Kidney epithelial cell (primary cell): ENCODE measurements around the gene PSD4. TPM values are rescaled to one million over a fixed set of nuclear protein-coding genes. Genes with fewer than 3 reads are reported as not detected.

ENCODE experiments used
- DNase-seq: peaks from one replicate; pipeline ENCODE4 v3.0.0-alpha.2; 2010; ENCODE audit warnings: low read depth
- H3K27me3 ChIP-seq: 2 replicates; pipeline ENCODE4 v1.6.0; 2011; ENCODE audit warnings: low read length; ENCODE audit not compliant: control insufficient read depth, insufficient read depth
- H3K36me3 ChIP-seq: 2 replicates; pipeline ENCODE4 v1.5.1; 2011; ENCODE audit warnings: low read length; ENCODE audit not compliant: control insufficient read depth, insufficient read depth
- H3K4me3 ChIP-seq: 2 replicates; pipeline ENCODE4 v1.5.1; 2011; ENCODE audit warnings: low read depth, mild to moderate bottlenecking, control low read depth, low read length
- total RNA-seq: library from RNA; depleted of rRNA; stranded (reverse); fragments of >200 nt; gene quantifications from 2 replicates; pipeline ENCODE4 v1.2.3, GENCODE V29; 2015
- TF ChIP-seq, protein P1 (sequence below): IDR thresholded peaks from 2 replicates; pipeline ENCODE4 v1.5.1; 2011; ENCODE audit warnings: mild to moderate bottlenecking, moderate library complexity, low read length, control low read depth, inconsistent platforms; ENCODE audit not compliant: insufficient read depth, poor library complexity, severe bottlenecking

The PSD4 gene
- total RNA-seq, 1 donor from 2014 or later = 13.9 TPM

DNA sequence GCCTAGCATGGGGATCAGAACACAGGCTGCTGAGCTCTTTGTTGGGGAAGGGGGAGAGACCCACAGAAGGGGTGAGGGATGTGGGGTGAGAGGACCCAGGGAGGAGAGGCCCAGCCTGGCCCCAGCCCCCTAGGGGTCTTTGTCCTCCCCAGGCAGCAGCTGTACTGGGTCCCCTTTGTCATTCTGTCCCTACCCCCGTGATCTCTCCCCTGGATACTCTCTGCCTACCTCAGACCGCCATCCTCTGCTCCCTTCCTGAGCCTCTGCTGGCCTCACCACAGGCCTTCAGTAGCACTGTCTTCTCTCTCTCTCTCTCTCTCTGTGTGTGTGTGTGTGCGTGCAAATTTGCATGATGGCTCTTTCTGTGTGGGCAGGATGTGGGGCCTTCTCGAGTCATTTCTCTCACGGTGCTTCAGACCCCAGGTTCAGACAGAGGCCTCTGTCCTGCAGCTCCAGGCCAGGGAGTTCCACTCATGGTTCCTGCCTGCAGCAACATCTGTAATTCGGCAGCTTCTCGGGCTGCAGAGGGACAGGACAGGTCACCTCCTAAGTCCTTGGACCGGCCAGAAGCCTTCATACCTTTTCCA lies 1.4 kb downstream of the PSD4 start:
- TF ChIP-seq, protein P1, sequence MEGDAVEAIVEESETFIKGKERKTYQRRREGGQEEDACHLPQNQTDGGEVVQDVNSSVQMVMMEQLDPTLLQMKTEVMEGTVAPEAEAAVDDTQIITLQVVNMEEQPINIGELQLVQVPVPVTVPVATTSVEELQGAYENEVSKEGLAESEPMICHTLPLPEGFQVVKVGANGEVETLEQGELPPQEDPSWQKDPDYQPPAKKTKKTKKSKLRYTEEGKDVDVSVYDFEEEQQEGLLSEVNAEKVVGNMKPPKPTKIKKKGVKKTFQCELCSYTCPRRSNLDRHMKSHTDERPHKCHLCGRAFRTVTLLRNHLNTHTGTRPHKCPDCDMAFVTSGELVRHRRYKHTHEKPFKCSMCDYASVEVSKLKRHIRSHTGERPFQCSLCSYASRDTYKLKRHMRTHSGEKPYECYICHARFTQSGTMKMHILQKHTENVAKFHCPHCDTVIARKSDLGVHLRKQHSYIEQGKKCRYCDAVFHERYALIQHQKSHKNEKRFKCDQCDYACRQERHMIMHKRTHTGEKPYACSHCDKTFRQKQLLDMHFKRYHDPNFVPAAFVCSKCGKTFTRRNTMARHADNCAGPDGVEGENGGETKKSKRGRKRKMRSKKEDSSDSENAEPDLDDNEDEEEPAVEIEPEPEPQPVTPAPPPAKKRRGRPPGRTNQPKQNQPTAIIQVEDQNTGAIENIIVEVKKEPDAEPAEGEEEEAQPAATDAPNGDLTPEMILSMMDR = no peak
- H3K4me3 ChIP-seq = no peak overlapping the region
- H3K36me3 ChIP-seq = no peaks in the 10 kb centered on the region
- no peak for DNase-seq
- H3K27me3 ChIP-seq = no peaks in the 10 kb centered on the region

DNA sequence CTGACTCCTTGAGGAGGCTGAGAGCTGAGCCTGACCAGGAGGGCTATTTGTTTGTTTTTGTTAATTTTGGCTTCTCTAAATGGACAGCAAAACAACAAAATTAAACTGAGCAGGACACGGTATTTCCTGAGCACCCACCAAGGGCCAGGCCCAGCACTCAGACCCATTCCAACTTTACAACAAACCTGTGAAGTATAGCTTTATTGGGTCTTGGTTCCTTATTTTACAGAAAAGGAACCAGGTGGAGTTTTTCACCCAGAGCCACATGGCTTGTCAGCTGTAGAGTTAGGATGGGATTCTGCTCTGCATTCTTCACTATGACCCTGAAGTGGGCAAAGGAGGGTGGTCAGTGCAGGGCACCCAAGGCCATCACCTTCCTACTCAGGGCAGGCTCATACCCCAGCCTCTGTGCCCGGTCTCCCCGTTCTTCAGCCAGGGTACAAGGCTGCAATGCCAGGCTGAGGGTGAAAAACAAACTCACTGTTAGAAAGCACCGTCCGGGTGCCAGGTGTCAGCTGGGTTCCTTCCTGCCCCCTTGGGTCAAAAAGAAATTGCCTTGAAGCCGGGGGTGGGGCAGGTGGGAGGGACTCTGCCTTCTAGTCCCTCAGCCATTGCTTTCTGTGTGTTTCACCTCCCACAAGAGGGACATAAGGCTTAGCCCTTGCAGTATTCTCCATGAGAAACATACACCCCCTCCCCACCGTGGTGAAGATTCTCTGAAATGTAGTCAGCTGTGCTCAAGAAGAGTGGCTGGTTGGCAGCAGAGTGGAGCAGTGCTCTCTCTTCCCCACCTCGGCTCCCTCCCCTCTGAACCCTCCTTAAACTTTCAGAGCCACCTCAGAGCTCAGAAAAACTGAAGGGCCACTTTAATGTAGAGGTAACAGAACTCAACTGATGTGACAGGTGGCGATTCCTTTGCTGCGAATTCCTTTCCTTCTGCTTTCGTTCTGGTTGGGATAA lies 2.2 kb downstream of the PSD4 start:
- no peak for DNase-seq
- TF ChIP-seq, protein P1 = no peak
- H3K4me3 ChIP-seq = no peak overlapping the region
- H3K36me3 ChIP-seq = no peaks in the 10 kb centered on the region
- H3K27me3 ChIP-seq = no peaks in the 10 kb centered on the region

DNA sequence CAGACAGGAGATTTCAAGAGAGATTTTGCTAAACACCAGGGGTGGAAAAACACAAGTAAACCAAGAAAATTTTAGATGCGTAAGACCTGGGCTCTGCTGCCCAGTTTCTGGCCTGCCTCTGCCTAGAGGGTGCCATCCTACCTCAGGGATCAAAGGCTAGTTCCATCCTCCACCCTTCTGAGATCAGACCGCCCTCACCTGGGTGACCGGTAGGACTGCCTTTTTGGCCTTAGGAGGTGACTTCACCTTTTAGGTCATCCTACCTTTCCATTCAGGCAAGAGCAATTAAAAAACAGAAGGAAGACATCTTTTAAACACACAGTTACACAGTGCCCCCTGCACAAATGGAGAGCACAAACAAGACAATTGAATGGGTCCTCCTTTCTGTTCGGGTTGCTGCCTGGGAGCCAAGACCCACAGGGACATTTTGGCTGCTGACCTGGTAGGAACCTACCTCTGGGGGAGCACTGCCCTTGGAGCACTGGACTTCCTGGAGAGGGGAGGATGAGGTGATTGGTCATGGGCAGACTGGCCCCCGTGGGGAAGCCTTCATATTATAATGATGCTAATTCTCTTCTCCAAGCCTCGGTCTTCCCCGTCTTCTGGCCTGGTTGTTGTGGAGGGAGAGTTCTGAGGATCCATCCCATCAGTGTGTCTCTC lies 3.1 kb downstream of the PSD4 start:
- TF ChIP-seq, protein P1 = no peak
- H3K27me3 ChIP-seq = no peaks in the 10 kb centered on the region
- no peak for DNase-seq

DNA sequence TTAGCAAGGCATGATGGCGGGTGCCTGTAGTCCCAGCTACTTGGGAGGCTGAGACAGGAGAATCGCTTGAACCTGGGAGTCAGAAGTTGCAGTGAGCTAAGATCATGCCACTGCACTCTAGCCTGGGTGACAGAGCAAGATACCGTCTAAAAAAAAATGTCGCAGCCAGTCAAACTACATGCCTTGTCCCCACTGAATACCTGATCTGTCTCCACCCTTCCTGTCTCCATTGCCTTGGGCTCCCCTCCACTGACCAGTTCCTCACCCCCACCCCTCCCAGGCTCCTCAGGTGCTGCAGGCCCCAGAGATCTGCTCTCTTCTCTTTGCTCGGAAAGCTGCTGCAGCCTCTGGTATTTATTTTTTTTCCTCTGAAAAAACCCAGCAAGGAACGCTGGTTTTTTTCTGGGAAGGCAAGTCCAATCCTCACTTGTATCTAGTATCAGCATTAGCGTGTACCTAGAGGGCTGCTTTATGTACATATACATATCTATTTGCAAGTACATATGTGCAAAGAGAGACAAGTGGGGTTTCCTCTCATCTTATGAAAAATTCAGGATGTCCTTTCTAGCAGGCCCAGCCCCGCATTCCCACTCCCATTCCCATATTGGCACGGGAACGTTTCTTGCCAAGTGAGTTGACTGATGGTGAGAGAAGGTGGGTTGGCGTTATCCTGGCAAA lies 4.4 kb downstream of the PSD4 start:
- TF ChIP-seq, protein P1 = no peak
- DNase-seq = no peak
- Histone ChIP-seq H3K4me3 (no peak overlapping the region), H3K27me3 (no peaks in the 10 kb centered on the region), H3K36me3 (no peaks in the 10 kb centered on the region)

More for the DNA sequence above, 3.1 kb downstream of the PSD4 start:
- no peak overlapping the region for H3K4me3 ChIP-seq
- H3K36me3 ChIP-seq = no peaks in the 10 kb centered on the region

DNA sequence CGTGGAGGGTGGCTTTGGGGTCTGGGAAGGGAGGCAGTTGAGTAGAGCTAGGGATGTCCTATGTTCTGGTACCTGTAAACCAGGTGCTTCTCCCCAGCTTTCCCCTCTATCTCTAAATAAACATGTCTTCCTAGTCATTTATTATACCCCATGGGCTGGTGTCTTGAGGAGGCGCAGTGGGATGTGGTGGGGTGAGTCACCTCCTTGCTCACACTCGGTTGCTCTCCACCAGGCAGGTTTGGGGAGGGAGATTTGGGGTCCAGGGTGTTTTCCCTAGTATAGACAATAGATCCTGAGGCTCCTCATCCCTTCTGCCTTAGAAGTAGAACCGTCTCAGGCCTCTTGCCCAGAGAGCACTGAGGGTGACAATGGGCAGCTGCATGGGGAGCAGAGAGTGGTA lies 5.1 kb downstream of the PSD4 start:
- TF ChIP-seq, protein P1 = no peak
- Histone ChIP-seq H3K4me3 (no peak overlapping the region), H3K27me3 (no peaks in the 10 kb centered on the region), H3K36me3 (no peaks in the 10 kb centered on the region)
- DNase-seq = no peak
